Psoas muscle (tissue), 8 donors: ENCODE results near the gene FAT2. TPM values are rescaled to one million over a fixed set of nuclear protein-coding genes. Genes with fewer than 3 reads are reported as not detected.

ENCODE experiments used
- ATAC-seq, 4 donors: fragments of 200-7000 bp; cut with Tn5 transposase; one replicate each; pipeline ENCODE4 v1.9.1; 2020; ENCODE audit warnings: moderate library complexity in 3 of 4, mild to moderate bottlenecking in 2 of 4
- DNase-seq, 2 donors: peaks; one replicate each; pipeline ENCODE4 v3.0.0-alpha.2; 2020
- H3K27ac ChIP-seq: fragments of 200-600 bp; one replicate; pipeline ENCODE4 v1.8.0; 2022
- H3K27me3 ChIP-seq, 3 donors: fragments of 200-600 bp in 1 of 3; one replicate each; pipeline versions ENCODE4 v1.6.1 to v1.8.0; 2013 to 2022; ENCODE audit warnings: low read length in 2 of 3, mild to moderate bottlenecking in 2 of 3, moderate library complexity in 1 of 3; ENCODE audit not compliant: insufficient read depth in 3 of 3
- H3K36me3 ChIP-seq, 2 donors: fragments of 200-600 bp in 1 of 2; one replicate each; pipeline versions ENCODE4 v1.6.1 to v1.8.0; 2013 to 2022; ENCODE audit warnings: low read depth in 1 of 2, mild to moderate bottlenecking in 1 of 2, moderate library complexity in 1 of 2; ENCODE audit not compliant: insufficient read depth in 1 of 2
- H3K4me1 ChIP-seq: fragments of 200-600 bp; one replicate; pipeline ENCODE4 v1.8.0; 2022
- H3K4me3 ChIP-seq: fragments of 200-600 bp; one replicate; pipeline ENCODE4 v1.8.0; 2022; ENCODE audit warnings: mild to moderate bottlenecking
- H3K9me3 ChIP-seq: fragments of 200-600 bp; one replicate; pipeline ENCODE4 v1.8.0; 2022
- WGBS, 3 donors: extraction: QIAGEN DNeasy Blood & Tissue Kit; methylation state at CpG; one replicate each; pipeline versions ENCODE4 v1.1.6 to v1.1.7; 2013; 5-methylcytosine and 5-hydroxymethylcytosine counted together
- intact Hi-C, 2 donors: fragments of 100-400 bp; cut with DNase I; formaldehyde crosslinking; loops; one replicate each; pipeline versions ENCODE4 v1.11.0 to v1.14.2; 2022
- polyA plus RNA-seq, 3 donors: library from polyadenylated mRNA; stranded (reverse); fragments of 200-250 nt; gene quantifications; one replicate each; pipeline ENCODE4 v1.2.3, GENCODE V29; 2013
- total RNA-seq, 4 donors: library from RNA; stranded (reverse); fragmentation: NEBNext Ultra II Directional in 2 of 4; extraction: Animal tissue kit (Norgen Biotek cat#: 25700) in 2 of 4; gene quantifications; one replicate each; pipeline versions ENCODE4 v1.2.1 to v1.2.4, GENCODE V29; 2021 to 2023
- TF ChIP-seq, protein P1 (sequence below): fragments of 200-600 bp; IDR thresholded peaks from one replicate; pipeline ENCODE4 v1.8.0; 2022; ENCODE audit warnings: antibody characterized with exemption
- donor health status: healthy with polysubstance abuse.
- donor health status: DM: no; HTN: no; CAD: no; lungs with moderate emphysema.
- donor health status: Bipolar disorder and iron deficiency.
- donor health status: healthy.
- donor health status: DM: yes; HTN: yes; CAD: no.
- donor health status: DM: no; HTN: no; CAD: no.
- donor health status: DM: no; HTN: no; CAD: no.
- donor health status: DM: yes; HTN: yes; CAD: no.

The FAT2 gene
- total and polyA plus RNA-seq, 7 donors = 0.01 to 0.03 (median 0.02) TPM; not detected in 3

- no peaks in the 10 kb centered on the region for H3K4me1 ChIP-seq
- intact Hi-C loops = no loop called here
- no peak for ATAC-seq
These were observed 23.1 kb downstream of the FAT2 start for GRCh38 chr5:151568036-151568435.

DNA sequence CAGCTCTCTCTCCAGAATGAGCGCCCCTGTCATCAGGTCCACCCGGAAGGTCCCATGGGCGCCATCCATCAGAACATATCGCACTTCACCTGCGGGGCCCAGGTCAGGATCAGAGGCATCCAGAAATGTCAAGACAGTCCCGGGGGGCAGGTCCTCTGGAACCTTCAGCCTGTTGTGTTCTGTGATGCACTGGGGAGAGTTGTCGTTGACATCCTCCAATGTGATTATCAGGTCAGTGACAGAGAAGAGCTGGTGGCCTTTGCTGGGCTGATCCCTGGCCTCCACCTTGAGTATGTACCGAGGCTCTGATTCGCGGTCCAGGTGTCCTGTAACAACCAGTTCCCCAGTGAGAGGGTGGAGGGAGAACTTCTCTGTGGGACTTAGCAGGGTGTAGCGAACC, 25.2 kb downstream of the FAT2 start:
- no peaks in the 10 kb centered on the region for H3K36me3 ChIP-seq
- DNase-seq (no peak), ATAC-seq (no peak)
- H3K27ac ChIP-seq = no peak overlapping the region
- H3K9me3 ChIP-seq = no peaks in the 10 kb centered on the region
- no peaks in the 10 kb centered on the region for H3K27me3 ChIP-seq
- no peak overlapping the region for H3K4me3 ChIP-seq
- intact Hi-C loops = no loop called here
- TF ChIP-seq, protein P1, sequence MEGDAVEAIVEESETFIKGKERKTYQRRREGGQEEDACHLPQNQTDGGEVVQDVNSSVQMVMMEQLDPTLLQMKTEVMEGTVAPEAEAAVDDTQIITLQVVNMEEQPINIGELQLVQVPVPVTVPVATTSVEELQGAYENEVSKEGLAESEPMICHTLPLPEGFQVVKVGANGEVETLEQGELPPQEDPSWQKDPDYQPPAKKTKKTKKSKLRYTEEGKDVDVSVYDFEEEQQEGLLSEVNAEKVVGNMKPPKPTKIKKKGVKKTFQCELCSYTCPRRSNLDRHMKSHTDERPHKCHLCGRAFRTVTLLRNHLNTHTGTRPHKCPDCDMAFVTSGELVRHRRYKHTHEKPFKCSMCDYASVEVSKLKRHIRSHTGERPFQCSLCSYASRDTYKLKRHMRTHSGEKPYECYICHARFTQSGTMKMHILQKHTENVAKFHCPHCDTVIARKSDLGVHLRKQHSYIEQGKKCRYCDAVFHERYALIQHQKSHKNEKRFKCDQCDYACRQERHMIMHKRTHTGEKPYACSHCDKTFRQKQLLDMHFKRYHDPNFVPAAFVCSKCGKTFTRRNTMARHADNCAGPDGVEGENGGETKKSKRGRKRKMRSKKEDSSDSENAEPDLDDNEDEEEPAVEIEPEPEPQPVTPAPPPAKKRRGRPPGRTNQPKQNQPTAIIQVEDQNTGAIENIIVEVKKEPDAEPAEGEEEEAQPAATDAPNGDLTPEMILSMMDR = no peak
- WGBS, 3 donors = 92 to 96% (median 93%) methylated on average over 11 of the region's 11 CpGs
- no peaks in the 10 kb centered on the region for H3K4me1 ChIP-seq

More at GRCh38 chr5:151568036-151568435, 23.1 kb downstream of the FAT2 start:
- no peak overlapping the region for H3K4me3 ChIP-seq
- TF ChIP-seq, protein P1 = no peak
- H3K36me3 ChIP-seq = no peaks in the 10 kb centered on the region
- no peak overlapping the region for H3K27ac ChIP-seq
- DNase-seq = no peak
- no peaks in the 10 kb centered on the region for H3K9me3 ChIP-seq
- H3K27me3 ChIP-seq = no peaks in the 10 kb centered on the region
- WGBS, 3 donors = 79 to 96% (median 86%) methylated on average over 7 of the region's 7 CpGs

DNA sequence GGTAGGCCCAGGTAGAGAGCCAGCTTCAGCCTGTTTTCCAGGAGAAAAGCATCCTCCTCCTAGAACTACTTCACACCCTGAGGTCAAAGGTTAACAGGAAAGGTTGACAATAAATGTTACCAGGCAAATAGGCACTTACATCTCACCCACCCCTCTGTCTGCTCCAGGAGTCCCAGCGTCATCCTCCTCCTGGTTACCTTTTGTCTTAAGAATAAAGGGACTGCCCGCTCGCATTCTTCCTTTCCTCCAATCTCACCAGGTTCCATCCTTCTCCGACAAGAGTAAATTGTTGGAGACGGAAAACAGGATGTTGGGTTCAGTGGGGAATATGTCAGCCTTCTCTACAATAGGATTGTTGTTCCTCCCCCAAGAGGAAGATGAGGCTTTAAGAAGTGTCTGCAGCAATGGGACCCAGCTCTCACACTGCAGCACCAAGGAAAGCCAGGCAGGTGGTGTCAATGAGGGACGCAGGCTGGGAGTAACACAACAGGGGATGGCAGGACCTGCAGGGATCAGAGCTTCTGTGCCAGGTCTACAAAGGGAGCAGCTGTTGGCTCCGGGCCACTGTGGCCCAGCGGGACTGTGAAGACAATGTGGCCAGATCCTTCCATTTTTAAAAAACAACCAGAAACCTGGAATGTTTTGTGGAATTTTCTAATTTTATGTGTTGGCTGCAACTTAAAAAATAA, 29.0 kb downstream of the FAT2 start:
- WGBS, 3 donors = 53 to 62% (median 61%) methylated on average over 8 of the region's 8 CpGs

DNA sequence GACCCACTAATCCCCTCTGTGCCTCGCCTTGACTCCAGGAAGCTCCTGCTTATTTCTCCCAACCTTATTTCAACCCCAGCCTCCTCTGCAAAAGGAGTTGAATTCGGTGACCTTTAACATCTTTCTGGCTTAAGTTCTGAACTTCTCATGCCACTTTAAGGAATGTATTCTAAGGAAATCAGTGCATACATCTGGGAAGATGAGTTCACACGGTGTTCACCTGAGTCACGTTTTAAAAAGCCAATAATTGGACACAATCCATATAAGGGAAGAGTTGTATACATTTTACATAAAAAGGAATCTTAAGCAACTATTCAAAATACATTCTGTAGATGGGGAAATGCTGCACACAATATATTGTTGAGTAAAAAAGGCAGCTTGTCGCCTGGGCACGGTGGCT, 33.2 kb downstream of the FAT2 start:
- ATAC-seq (no peak), DNase-seq (no peak)
- no peaks in the 10 kb centered on the region for H3K4me1 ChIP-seq
- 84 to 86% (median 85%) methylated on average over 6 of the region's 6 CpGs for WGBS, 3 donors
- no peaks in the 10 kb centered on the region for H3K27me3 ChIP-seq
- H3K9me3 ChIP-seq = no peaks in the 10 kb centered on the region
- no peaks in the 10 kb centered on the region for H3K36me3 ChIP-seq
- no peak overlapping the region for H3K27ac ChIP-seq
- intact Hi-C loops = no loop called here
- TF ChIP-seq, protein P1 = no peak
- no peak overlapping the region for H3K4me3 ChIP-seq

More for the DNA sequence above, 29.0 kb downstream of the FAT2 start:
- Histone ChIP-seq H3K4me1 (no peaks in the 10 kb centered on the region), H3K27me3 (no peaks in the 10 kb centered on the region), H3K27ac (no peak overlapping the region), H3K9me3 (no peaks in the 10 kb centered on the region), H3K4me3 (no peak overlapping the region), H3K36me3 (no peaks in the 10 kb centered on the region)
- intact Hi-C loops = no loop called here
- DNase-seq (no peak), ATAC-seq (no peak)
- TF ChIP-seq, protein P1 = no peak

DNA sequence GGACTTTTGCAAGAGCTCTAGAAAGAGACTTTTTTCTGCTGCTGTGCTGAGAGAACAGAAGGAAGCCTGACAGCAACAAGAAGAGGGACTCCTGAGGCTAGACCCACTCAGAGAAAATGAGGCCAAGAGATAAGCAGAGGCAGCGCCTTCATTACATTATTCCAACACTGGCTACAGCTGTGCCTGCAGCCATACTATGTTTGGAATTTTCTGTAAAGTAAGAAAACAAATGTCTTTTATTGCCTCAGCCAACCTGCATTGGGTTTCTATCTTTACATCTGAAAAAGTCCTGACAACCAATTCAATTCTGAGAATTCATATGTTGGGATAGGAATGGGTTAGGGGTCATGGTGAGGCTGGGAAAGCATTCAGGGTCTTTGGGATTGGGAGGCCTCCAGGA, 33.7 kb downstream of the FAT2 start:
- ATAC-seq (no peak), DNase-seq (no peak)
- Histone ChIP-seq H3K4me3 (no peak overlapping the region), H3K27ac (no peak overlapping the region), H3K36me3 (no peaks in the 10 kb centered on the region), H3K9me3 (no peaks in the 10 kb centered on the region), H3K27me3 (no peaks in the 10 kb centered on the region), H3K4me1 (no peaks in the 10 kb centered on the region)
- intact Hi-C loops = no loop called here
- WGBS, 3 donors = 83 to 95% (median 86%) methylated on average over 1 of the region's 1 CpG
- TF ChIP-seq, protein P1 = no peak
